AG04450 (cell line): ENCODE results near the gene FBLN7. TPM values are rescaled to one million over a fixed set of nuclear protein-coding genes. Genes with fewer than 3 reads are reported as not detected.

Experiments used
- CTCF ChIA-PET: fragments of 300-600, 350-600 bp; formaldehyde crosslinking; extraction: SDS; loops from one replicate; lab custom pipeline; 2022; ENCODE audit warnings: antibody characterized with exemption, inconsistent platforms; lab: Charles Lee
- POLR2A ChIA-PET: fragments of 350-600 bp; formaldehyde crosslinking; extraction: SDS; loops from one replicate; lab custom pipeline; 2021; ENCODE audit warnings: antibody characterized with exemption, inconsistent platforms; lab: Yijun Ruan, JAX
- DNase-seq: peaks from one replicate; pipeline ENCODE4 v3.0.0-alpha.2; 2011; ENCODE audit warnings: low read depth, low spot score
- H3K27ac ChIP-seq: one replicate; pipeline ENCODE4 v1.5.1; 2012; ENCODE audit warnings: low read depth, low read length, control low read depth
- H3K27me3 ChIP-seq: one replicate; pipeline ENCODE4 v1.6.0; 2012; ENCODE audit warnings: low read length; ENCODE audit not compliant: control insufficient read depth, insufficient read depth
- H3K4me3 ChIP-seq: 2 replicates; pipeline ENCODE4 v1.5.1; 2011; ENCODE audit warnings: mild to moderate bottlenecking, low read depth, low read length, control low read depth
- H3K9me3 ChIP-seq: 2 replicates; pipeline ENCODE4 v1.5.1; 2012; ENCODE audit warnings: low read length; ENCODE audit not compliant: control insufficient read depth, insufficient read depth
- polyA plus RNA-seq: library from polyadenylated mRNA; depleted of rRNA; stranded (reverse); fragments of >200 nt; gene quantifications from 2 replicates; pipeline ENCODE4 v1.2.3, GENCODE V29; 2011; rRNA removed
- TF ChIP-seq, protein P1 (sequence below): IDR thresholded peaks from 2 replicates; pipeline ENCODE4 v1.5.1; 2011; ENCODE audit warnings: low read depth, low read length, control low read depth, inconsistent platforms

FBLN7 gene
- polyA plus RNA-seq, 1 experiment: 0.22 TPM

DNA sequence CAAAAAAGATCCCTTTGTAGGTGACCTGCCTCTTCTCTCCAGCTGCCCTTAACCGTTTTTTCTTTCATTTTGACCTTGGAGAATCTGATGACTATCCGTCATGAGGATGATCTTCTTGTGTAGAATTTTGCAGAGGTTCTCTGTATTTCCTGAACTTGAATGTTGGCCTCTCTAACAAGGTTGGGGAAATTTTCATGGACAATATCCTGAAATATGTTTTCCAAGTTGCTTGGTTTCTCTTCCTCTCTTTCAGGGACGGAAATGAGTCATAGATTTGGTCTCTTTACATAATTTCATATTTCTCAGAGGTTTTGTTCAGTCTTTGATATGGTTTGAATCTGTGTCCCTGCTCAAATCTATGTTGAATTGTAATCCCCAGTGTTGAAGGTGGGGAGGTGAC, 82.6 kb downstream of the FBLN7 start:
- POLR2A ChIA-PET: no interaction called here

DNA sequence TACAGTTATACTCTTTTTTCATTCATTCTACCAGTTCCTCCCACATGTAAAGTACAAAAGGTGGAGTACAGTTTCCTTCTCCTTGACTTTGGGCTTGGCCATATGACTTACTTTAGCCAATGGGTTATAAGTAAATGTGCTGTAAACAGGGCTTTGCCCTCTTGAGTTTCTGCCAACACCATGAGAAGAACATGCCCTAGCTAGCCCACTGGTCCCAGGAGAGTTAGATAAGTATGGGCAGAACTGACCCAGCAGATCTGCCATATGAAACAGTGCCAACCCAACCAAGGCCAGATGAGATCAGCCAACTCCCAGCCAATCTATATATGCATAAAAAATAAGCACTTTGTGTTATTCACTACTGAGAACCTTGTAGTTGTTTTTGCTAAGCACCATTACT, 91.2 kb downstream of the FBLN7 start:
- DNase-seq: no peak
- ChIA-PET CTCF (no interaction called here), POLR2A (no interaction called here)
- Histone ChIP-seq H3K9me3 (no peaks in the 10 kb centered on the region), H3K27me3 (no peaks in the 10 kb centered on the region), H3K27ac (no peak overlapping the region), H3K4me3 (no peak overlapping the region)
- TF ChIP-seq, protein P1, sequence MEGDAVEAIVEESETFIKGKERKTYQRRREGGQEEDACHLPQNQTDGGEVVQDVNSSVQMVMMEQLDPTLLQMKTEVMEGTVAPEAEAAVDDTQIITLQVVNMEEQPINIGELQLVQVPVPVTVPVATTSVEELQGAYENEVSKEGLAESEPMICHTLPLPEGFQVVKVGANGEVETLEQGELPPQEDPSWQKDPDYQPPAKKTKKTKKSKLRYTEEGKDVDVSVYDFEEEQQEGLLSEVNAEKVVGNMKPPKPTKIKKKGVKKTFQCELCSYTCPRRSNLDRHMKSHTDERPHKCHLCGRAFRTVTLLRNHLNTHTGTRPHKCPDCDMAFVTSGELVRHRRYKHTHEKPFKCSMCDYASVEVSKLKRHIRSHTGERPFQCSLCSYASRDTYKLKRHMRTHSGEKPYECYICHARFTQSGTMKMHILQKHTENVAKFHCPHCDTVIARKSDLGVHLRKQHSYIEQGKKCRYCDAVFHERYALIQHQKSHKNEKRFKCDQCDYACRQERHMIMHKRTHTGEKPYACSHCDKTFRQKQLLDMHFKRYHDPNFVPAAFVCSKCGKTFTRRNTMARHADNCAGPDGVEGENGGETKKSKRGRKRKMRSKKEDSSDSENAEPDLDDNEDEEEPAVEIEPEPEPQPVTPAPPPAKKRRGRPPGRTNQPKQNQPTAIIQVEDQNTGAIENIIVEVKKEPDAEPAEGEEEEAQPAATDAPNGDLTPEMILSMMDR: no peak

More for the DNA sequence above, 82.6 kb downstream of the FBLN7 start:
- no peak overlapping the region for H3K27ac ChIP-seq
- H3K27me3 ChIP-seq: no peaks in the 10 kb centered on the region
- peaks cover 4% of the 10 kb centered on the region; the same call in 1 of the 2 replicates for H3K9me3 ChIP-seq
- CTCF ChIA-PET: no interaction called here
- no peak for DNase-seq
- no peak overlapping the region for H3K4me3 ChIP-seq
- TF ChIP-seq, protein P1: no peak

DNA sequence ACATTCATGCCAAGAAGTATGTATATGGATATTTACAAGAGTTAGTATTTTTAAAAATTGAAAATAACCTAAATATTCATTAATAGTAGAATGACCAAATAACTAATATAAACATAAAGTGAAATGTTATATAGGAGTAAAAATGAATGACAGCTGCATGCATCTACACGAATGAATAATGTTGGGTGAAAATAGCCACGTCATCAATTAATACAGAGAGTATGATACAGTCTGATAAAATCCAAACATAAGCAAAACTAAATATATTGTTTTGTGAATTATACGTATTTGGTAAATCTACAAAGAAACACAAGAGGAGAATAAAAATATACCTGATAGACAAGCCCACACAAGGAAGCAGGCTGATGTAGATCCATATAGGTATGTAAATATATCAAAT, 92.2 kb downstream of the FBLN7 start:
- H3K27me3 ChIP-seq: no peaks in the 10 kb centered on the region
- CTCF ChIA-PET: no interaction called here
- no peak for DNase-seq
- no peak overlapping the region for H3K27ac ChIP-seq
- no peak overlapping the region for H3K4me3 ChIP-seq
- no peaks in the 10 kb centered on the region for H3K9me3 ChIP-seq
- POLR2A ChIA-PET: no interaction called here
- TF ChIP-seq, protein P1: no peak

Other genes starting within 250 kb of the FBLN7 start
- 0.84 and 0.91 TPM in 2 replicates for gene MERTK, start 239.8 kb upstream of the FBLN7 start, polyA plus RNA-seq
- 18.1 and 24.5 TPM in 2 replicates for gene TMEM87B, start 83.1 kb upstream of the FBLN7 start, polyA plus RNA-seq
- 2.8 and 4.4 TPM in 2 replicates for gene ZC3H8, start 116.7 kb downstream of the FBLN7 start, polyA plus RNA-seq
- gene ZC3H6, start 137.2 kb downstream of the FBLN7 start, polyA plus RNA-seq: 1.5 and 1.9 TPM in 2 replicates